ENCODE measurements around the gene UQCR11.

Gene UQCR11

GRCh38 chr19:1569997-1570396, 35.3 kb downstream of the UQCR11 start:
- no peak for DNase-seq (ENCODE audit: low read depth, low spot score)

- no peak for DNase-seq (ENCODE audit: low read depth, low spot score)
Measured at GRCh38 chr19:1568320-1569019, 36.8 kb downstream of the UQCR11 start, which contains the start of gene MEX3D. TSS of gene MEX3D (minus strand) at chr19:1568325. CDS start at chr19:1568058, 267 bp downstream.

GRCh38 chr19:1567848-1568227, 37.4 kb downstream of the UQCR11 start:
- no peak for DNase-seq (ENCODE audit: low read depth, low spot score)

- DNase-seq (ENCODE audit: low read depth, low spot score) = no peak
Measured at GRCh38 chr19:1567116-1567847, 38.0 kb downstream of the UQCR11 start.

GRCh38 chr19:1566392-1567115, 38.7 kb downstream of the UQCR11 start:
- peak; percentile 46 for DNase-seq (ENCODE audit: low read depth, low spot score)

GRCh38 chr19:1563251-1563650, 42.0 kb downstream of the UQCR11 start:
- DNase-seq (ENCODE audit: low read depth, low spot score) = no peak

- DNase-seq (ENCODE audit: low read depth, low spot score) = no peak
Measured at GRCh38 chr19:1561236-1561842, 43.9 kb downstream of the UQCR11 start.

- DNase-seq (ENCODE audit: low read depth, low spot score) = no peak
Measured at GRCh38 chr19:1560286-1560882, 44.9 kb downstream of the UQCR11 start.

GRCh38 chr19:1558552-1558951, 46.7 kb downstream of the UQCR11 start:
- no peak for DNase-seq (ENCODE audit: low read depth, low spot score)

GRCh38 chr19:1556390-1557070, 48.7 kb downstream of the UQCR11 start:
- no peak for DNase-seq (ENCODE audit: low read depth, low spot score)

GRCh38 chr19:1555487-1556389, 49.5 kb downstream of the UQCR11 start:
- DNase-seq (ENCODE audit: low read depth, low spot score) = no peak

GRCh38 chr19:1554968-1555367, 50.3 kb downstream of the UQCR11 start:
- no peak for DNase-seq (ENCODE audit: low read depth, low spot score)

GRCh38 chr19:1553415-1553814, 51.8 kb downstream of the UQCR11 start:
- DNase-seq (ENCODE audit: low read depth, low spot score) = no peak

GRCh38 chr19:1551068-1552040, 53.9 kb downstream of the UQCR11 start:
- DNase-seq (ENCODE audit: low read depth, low spot score) = no peak

GRCh38 chr19:1549332-1549945, 55.8 kb downstream of the UQCR11 start:
- DNase-seq (ENCODE audit: low read depth, low spot score) = no peak
